HepG2 (cell line): ENCODE results near the gene NRL. TPM values are rescaled to one million over a fixed set of nuclear protein-coding genes. Genes with fewer than 3 reads are reported as not detected.

Experiments
- CAMTA2 ChIP-seq: sonication (generic); formaldehyde crosslinking; IDR thresholded peaks from 2 replicates; pipeline ENCODE4 v1.4.0; 2020; ENCODE audit warnings: mild to moderate bottlenecking, missing genetic modification reagents, borderline replicate concordance
- CSRNP1 ChIP-seq: sonication (generic); formaldehyde crosslinking; IDR thresholded peaks from 2 replicates; pipeline ENCODE4 v1.8.1; 2023; ENCODE audit warnings: mild to moderate bottlenecking, missing genetic modification reagents
- DNMT1 ChIP-seq: sonication (generic); formaldehyde crosslinking; IDR thresholded peaks from 2 replicates; pipeline ENCODE4 v1.5.1; 2020; ENCODE audit warnings: mild to moderate bottlenecking, missing genetic modification reagents
- DNMT3B ChIP-seq: conservative IDR thresholded peaks from 2 replicates; pipeline ENCODE4 v1.6.1; 2016; ENCODE audit warnings: missing biosample characterization, control low read depth
- FIP1L1 ChIP-seq: fragments of 200-400 bp; formaldehyde crosslinking; IDR thresholded peaks from 2 replicates; pipeline ENCODE4 v1.6.1; 2018; ENCODE audit warnings: low read depth, mild to moderate bottlenecking, low read length, moderate library complexity, borderline replicate concordance; ENCODE audit not compliant: insufficient read depth
- HIVEP1 ChIP-seq: sonication (generic); formaldehyde crosslinking; IDR thresholded peaks from 2 replicates; pipeline ENCODE4 v1.4.0; 2020; ENCODE audit warnings: mild to moderate bottlenecking, missing genetic modification reagents
- HMGA1 ChIP-seq: sonication (generic); formaldehyde crosslinking; conservative IDR thresholded peaks from 2 replicates; pipeline ENCODE4 v1.4.0; 2020; ENCODE audit warnings: missing genetic modification reagents
- RFX1 ChIP-seq: fragments of 450-650 bp; IDR thresholded peaks from 2 replicates; pipeline ENCODE4 v1.6.1; 2017
- SMAD9 ChIP-seq: sonication (generic); formaldehyde crosslinking; IDR thresholded peaks from 2 replicates; pipeline ENCODE4 v1.5.1; 2020; ENCODE audit warnings: mild to moderate bottlenecking, missing genetic modification reagents
- SNAI1 ChIP-seq: sonication (generic); formaldehyde crosslinking; IDR thresholded peaks from 2 replicates; pipeline ENCODE4 v1.5.0; 2020; ENCODE audit warnings: mild to moderate bottlenecking, missing genetic modification reagents, borderline replicate concordance
- ZBTB20 ChIP-seq: sonication (generic); formaldehyde crosslinking; IDR thresholded peaks from 2 replicates; pipeline ENCODE4 v1.8.1; 2023; ENCODE audit warnings: missing genetic modification reagents, low read depth, mild to moderate bottlenecking, borderline replicate concordance
- ZNF275 ChIP-seq: sonication (generic); formaldehyde crosslinking; IDR thresholded peaks from 2 replicates; pipeline ENCODE4 v1.8.0; 2022; ENCODE audit warnings: missing genetic modification reagents, mild to moderate bottlenecking, inconsistent platforms, borderline replicate concordance
- ZNF496 ChIP-seq: sonication (generic); formaldehyde crosslinking; IDR thresholded peaks from 2 replicates; pipeline ENCODE4 v1.8.1; 2023; ENCODE audit warnings: mild to moderate bottlenecking, moderate library complexity, missing genetic modification reagents; ENCODE audit not compliant: insufficient replicate concordance
- ZNF598 ChIP-seq: sonication (generic); formaldehyde crosslinking; IDR thresholded peaks from 2 replicates; pipeline ENCODE4 v1.5.1; 2020; ENCODE audit warnings: mild to moderate bottlenecking, missing genetic modification reagents, borderline replicate concordance
- ZNF7 ChIP-seq: IDR thresholded peaks from 2 replicates; pipeline ENCODE4 v1.6.1; 2016; ENCODE audit warnings: missing biosample characterization, missing genetic modification reagents
- ZNF704 ChIP-seq: sonication (generic); formaldehyde crosslinking; IDR thresholded peaks from 2 replicates; pipeline ENCODE4 v1.8.1; 2023; ENCODE audit warnings: mild to moderate bottlenecking, inconsistent platforms, moderate library complexity, missing genetic modification reagents, borderline replicate concordance
- ZSCAN21 ChIP-seq: sonication (generic); formaldehyde crosslinking; IDR thresholded peaks from 2 replicates; pipeline ENCODE4 v1.8.0; 2022; ENCODE audit warnings: mild to moderate bottlenecking, missing genetic modification reagents, moderate library complexity, borderline replicate concordance
- polyA plus RNA-seq, 8 experiments: library from polyadenylated mRNA; depleted of rRNA in 3 of 8; stranded (reverse) in 7 of 8; unstranded in 1 of 8; fragments of >200 nt; fragmentation: Illumina TruSeq in 4 of 8; extraction: Trizol in 4 of 8; gene quantifications; 2 replicates each; pipeline versions ENCODE4 v1.2.1 to v1.2.3, GENCODE V29; 2011 to 2016; ENCODE audit warnings: low read depth in 4 of 8, missing spikeins in 1 of 8, mixed read lengths in 1 of 8; ENCODE audit not compliant: insufficient read depth in 1 of 8
- total RNA-seq, 5 experiments: library from RNA; depleted of rRNA; stranded (reverse); fragments of >200 nt; fragmentation: Illumina TruSeq; extraction: Trizol; gene quantifications; 2 replicates each; pipeline ENCODE4 v1.2.3, GENCODE V29; 2016; ENCODE audit warnings: low read depth in 1 of 5
- TF ChIP-seq, protein P1 (sequence below), 2 experiments: sonication (generic) in 1 of 2; formaldehyde crosslinking in 1 of 2; IDR thresholded peaks; 2 replicates each; pipeline versions ENCODE4 v1.5.1 to v1.6.1; 2011 to 2020; ENCODE audit warnings: borderline replicate concordance in 1 of 2, low read depth in 1 of 2, low read length in 1 of 2, mild to moderate bottlenecking in 1 of 2, missing genetic modification reagents in 1 of 2, moderate library complexity in 1 of 2

Gene NRL
- total and polyA plus RNA-seq, 2 of the 13 experiments (the other 11 are each of a cell fraction or from before 2014, with no cell fraction given): 2.5 to 4.7 TPM

DNA sequence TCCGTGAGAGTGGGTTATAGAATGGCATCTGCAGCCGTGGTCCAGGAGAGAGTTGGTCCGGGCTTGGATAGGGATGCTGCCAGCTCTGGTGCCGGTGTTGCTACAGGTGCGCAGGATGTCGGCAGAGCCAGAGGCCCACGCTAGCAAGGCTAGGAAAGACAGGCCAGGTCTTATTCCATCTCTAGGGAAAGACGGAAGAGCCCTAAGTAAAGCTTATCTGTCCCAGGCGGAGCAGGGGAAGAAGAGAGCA, 20.8 kb upstream of the NRL start (continued):
- TF ChIP-seq CSRNP1 (CRISPR knock-in tag) (peak; percentile 23), DNMT3B (peak; percentile 31; the same call in 1 of the 2 replicates), HMGA1 (0 out of 2 replicates have a peak, but pooled peaks have one; percentile 81), ZSCAN21 (CRISPR knock-in tag) (no peak), CAMTA2 (peak; percentile 18; the same call in 1 of the 2 replicates), ZNF704 (CRISPR knock-in tag) (no peak; the same call in 1 of the 2 replicates), ZNF496 (CRISPR knock-in tag) (no peak), DNMT1 (CRISPR knock-in tag) (peak; percentile 72), ZNF7 (no peak), RFX1 (0 out of 2 replicates have a peak, but pooled peaks have one; percentile 8), SMAD9 (CRISPR knock-in tag) (peak; percentile 88; the same call in 1 of the 2 replicates), ZBTB20 (CRISPR knock-in tag) (peak; percentile 51; the same call in 1 of the 2 replicates), ZNF275 (peak; percentile 43; the same call in 1 of the 2 replicates), HIVEP1 (CRISPR knock-in tag) (0 out of 2 replicates have a peak, but pooled peaks have one; percentile 42), SNAI1 (CRISPR knock-in tag) (0 out of 2 replicates have a peak, but pooled peaks have one; percentile 50), FIP1L1 (0 out of 2 replicates have a peak, but pooled peaks have one; percentile 75), ZNF598 (CRISPR knock-in tag) (peak; percentile 85; the same call in 1 of the 2 replicates)
- TF ChIP-seq, protein P1, sequence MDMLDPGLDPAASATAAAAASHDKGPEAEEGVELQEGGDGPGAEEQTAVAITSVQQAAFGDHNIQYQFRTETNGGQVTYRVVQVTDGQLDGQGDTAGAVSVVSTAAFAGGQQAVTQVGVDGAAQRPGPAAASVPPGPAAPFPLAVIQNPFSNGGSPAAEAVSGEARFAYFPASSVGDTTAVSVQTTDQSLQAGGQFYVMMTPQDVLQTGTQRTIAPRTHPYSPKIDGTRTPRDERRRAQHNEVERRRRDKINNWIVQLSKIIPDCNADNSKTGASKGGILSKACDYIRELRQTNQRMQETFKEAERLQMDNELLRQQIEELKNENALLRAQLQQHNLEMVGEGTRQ (IDR thresholded peaks at IDR 0.05; ENCODE audit: low read depth, low read length): no peak
- TF ChIP-seq, protein P1 (CRISPR knock-in tag; IDR thresholded peaks at IDR 0.05; ENCODE audit: borderline replicate concordance): no peak
